OCI-M2 (cell line): ENCODE data around the gene LZTR1.
"Not testable (repeated sequence)": the region's sequence is repeated elsewhere in the genome, so short reads cannot be mapped to it uniquely, and the experiment has no call there.

Source experiments
- DNase-seq: peaks from one replicate; lab custom pipeline; 2025; ENCODE audit not compliant: unreplicated experiment; lab: John Stamatoyannopoulos, UW

Gene LZTR1

DNA sequence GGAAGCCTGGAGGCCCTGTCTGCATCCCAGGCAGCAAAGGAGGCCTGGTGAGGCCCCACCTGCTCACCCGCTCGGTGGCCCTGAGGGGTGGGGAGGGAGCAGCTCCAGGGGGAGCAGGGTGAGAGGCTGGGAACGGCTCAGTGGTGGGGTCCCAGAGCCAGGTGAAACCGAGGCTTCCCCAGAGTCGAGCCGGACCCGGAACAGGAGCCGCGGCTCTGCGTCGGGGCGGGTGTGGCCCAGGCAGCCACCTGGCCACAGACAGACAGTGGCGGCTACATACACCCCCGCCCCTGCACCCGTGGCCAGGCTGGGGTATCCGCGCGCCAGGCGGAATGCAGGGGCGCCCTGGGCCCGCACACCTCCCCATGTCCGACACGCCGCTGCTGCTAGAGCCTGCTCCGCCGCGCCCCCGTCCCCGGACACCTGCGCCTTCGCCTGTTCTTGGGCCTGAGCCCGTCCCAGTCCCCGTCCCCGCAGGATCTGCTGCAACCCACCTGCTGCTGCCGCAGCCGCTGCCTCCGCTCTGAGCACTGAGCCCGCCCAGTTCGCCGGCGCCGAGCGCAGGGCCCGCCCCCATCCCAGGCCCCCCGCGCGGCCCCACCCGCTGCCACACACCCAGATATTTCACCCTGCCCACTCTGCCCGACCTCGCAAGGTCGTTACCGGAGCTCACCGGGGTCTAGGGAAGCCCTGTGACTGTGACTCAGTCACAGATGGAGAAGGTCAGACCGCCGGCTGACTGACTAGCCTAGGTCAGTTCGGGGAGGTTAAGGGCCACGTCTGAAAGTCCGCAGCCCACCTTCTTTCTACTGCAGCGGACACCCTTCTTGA lies 50.2 kb downstream of the LZTR1 start, which contains the start of gene SLC7A4:
Gene SLC7A4 (minus strand): TSS at position 525 of the 831 bp plus-strand sequence. CDS start 749 bp downstream, outside the sequence.
- no peak for DNase-seq

- DNase-seq, result no peak
Measured at GRCh38 chr22:21032868-21033688, 51.0 kb downstream of the LZTR1 start.

- no peak for DNase-seq
Measured at GRCh38 chr22:21033895-21034294, 51.8 kb downstream of the LZTR1 start.

- no peak for DNase-seq
Measured at GRCh38 chr22:21034989-21035388, 52.9 kb downstream of the LZTR1 start.

DNA sequence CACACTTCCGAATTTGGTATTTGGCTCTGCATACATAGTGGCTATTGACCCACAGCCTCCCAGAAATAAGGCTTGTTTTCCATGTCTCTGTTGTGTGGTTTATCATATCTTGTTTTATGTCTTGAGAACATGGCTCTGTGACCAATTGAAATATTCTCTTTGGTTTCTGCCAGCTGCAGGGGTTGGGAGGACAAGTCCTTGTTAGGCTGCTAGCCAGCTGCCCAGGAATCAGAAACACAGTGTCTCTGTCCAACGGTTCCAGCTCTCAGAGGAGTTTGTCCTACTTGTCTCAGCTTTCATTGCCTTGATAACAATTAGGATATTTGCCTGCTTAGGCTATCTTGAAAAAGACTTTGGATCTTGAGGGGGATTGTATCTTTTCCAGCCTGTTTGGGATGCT lies 56.3 kb downstream of the LZTR1 start:
- no peak for DNase-seq

GRCh38 chr22:21039158-21039557 lies 57.1 kb downstream of the LZTR1 start:
- DNase-seq, result not testable (repeated sequence)

DNA sequence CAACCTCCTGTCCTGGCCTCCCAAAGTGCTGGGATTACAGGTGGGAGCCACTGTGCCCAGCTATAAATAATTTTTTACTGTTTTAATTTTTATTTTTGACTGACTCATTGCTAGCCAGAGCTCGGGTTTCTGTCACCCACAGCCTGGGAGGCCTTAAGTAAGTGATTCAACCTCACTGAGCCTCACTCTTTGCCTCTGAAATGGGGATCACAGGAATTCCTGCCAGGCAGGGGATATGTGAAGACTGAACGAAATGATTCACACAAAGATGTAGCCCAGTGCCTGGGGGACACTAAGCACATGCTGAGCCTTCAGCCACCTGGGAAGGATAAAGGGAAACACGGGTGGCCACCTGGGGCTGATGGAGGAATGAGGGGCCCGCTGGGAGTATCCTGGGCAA lies 59.8 kb downstream of the LZTR1 start:
- no peak for DNase-seq

GRCh38 chr22:21042978-21043859 lies 61.1 kb downstream of the LZTR1 start:
- DNase-seq, result no peak

DNA sequence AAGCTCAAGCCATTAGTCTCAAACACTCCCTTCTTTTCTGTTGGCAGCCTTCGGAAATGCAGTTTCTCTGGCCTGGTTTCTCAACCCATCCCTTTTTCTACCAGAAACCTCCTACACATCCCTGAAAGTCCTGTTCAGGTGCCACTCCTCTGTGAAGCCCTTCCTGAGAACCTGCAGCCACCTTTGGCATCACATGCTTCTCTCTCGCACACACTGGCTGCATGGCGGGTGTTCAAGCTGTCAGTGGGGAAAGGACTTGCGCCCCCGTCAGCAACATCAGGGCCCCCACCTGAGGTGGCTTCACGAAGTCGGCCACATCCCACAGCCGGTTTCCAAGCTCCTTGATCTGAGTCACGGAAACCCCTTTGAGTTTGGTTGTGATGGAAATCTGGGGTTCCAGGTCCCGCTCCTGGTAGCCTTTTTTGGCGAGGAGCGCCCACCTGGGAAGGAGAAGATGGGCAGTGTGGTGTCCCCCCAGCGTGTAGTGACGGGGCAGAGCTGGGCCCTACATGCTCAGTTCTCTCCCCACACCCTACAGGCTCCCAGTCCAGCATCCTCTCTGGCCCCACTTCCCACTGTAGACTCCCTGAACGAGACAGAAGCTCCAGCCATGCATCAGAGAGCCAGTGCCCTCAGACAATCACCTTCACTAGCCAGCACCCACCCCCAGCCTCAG lies 61.9 kb downstream of the LZTR1 start:
- no peak for DNase-seq

GRCh38 chr22:21044931-21045584 lies 63.0 kb downstream of the LZTR1 start:
- no peak for DNase-seq

DNA sequence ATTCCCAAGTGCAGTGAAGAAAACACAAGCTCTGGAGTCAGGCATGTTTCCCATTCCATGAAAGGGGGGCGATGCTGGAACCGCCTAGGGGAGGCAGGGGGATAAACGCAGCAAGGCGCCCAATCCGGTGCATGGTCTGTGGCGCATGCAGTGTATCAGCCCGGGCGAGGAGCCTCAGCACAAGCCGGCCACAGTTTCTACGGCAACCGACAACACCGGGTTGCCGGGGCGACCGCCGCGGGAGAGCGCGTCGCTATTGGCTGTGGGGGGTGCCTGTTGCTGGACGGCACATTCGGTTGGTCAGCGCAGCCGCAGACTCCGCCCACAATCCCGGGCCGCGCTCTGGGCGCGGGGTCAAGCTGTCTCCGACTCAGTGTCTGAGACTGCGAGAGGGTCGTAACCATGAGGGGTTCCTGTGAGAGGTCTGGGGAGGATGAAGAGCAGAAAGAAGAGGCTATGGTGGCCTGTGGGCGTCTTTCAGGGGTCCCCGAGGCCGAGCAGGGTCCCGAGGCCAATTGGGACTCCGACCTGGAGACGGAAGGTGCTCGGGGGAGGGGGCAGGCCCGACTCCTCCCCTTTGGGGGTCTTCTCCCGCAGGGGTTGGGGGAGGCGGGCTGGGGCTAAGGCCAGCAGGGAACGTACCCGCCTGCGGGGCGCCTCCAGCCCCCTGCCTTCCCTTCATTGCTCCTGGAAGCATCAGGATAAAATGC lies 63.6 kb downstream of the LZTR1 start, which contains the start of gene LRRC74B:
Gene LRRC74B (plus strand): TSS at position 362 of the 710 bp plus-strand sequence. CDS start 41 bp downstream, at position 403.
- no peak for DNase-seq

- DNase-seq, result no peak
Measured at GRCh38 chr22:21047035-21047661, 65.1 kb downstream of the LZTR1 start.

GRCh38 chr22:21047730-21048129 lies 65.6 kb downstream of the LZTR1 start:
- no peak for DNase-seq

GRCh38 chr22:21048448-21048847 lies 66.4 kb downstream of the LZTR1 start:
- not testable (repeated sequence) for DNase-seq
